GM10266 (cell line): ENCODE results near the gene CNNM1.

Experiments used
- DNase-seq: peaks from one replicate; pipeline ENCODE4 v3.0.0; 2012; ENCODE audit errors: extremely low spot score
- TF ChIP-seq, protein P1 (sequence below): IDR thresholded peaks from 2 replicates; pipeline ENCODE4 v1.5.1; 2012; ENCODE audit warnings: mild to moderate bottlenecking, low read depth; ENCODE audit not compliant: control insufficient read depth, insufficient read depth; ENCODE audit errors: missing control alignments

CNNM1 gene

DNA sequence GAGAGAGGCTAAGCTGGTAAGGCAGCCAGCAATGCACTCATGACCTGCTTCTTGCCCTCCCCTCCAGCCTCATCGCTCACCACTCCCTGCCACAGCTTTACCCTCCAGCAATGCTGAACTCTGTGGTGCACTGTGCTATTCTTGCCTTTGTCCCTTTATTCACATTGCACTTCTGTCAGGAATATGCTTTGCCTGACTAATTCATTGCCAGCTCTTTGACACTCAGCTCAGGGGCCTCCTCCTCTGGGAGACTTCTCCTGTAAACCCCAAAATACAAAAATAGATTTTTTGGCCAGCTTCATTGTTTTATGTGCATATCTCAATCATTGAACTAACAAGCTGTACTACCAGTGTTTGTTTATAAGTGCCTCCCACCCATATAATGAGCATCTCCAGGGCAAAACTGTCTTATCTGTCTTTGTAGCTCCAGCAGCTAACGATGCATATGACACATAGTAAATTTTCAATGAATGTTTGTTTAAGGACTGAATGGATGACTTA is 8.2 kb downstream of the CNNM1 start:
- no peak for DNase-seq
- TF ChIP-seq, protein P1, sequence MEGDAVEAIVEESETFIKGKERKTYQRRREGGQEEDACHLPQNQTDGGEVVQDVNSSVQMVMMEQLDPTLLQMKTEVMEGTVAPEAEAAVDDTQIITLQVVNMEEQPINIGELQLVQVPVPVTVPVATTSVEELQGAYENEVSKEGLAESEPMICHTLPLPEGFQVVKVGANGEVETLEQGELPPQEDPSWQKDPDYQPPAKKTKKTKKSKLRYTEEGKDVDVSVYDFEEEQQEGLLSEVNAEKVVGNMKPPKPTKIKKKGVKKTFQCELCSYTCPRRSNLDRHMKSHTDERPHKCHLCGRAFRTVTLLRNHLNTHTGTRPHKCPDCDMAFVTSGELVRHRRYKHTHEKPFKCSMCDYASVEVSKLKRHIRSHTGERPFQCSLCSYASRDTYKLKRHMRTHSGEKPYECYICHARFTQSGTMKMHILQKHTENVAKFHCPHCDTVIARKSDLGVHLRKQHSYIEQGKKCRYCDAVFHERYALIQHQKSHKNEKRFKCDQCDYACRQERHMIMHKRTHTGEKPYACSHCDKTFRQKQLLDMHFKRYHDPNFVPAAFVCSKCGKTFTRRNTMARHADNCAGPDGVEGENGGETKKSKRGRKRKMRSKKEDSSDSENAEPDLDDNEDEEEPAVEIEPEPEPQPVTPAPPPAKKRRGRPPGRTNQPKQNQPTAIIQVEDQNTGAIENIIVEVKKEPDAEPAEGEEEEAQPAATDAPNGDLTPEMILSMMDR, result no peak

DNA sequence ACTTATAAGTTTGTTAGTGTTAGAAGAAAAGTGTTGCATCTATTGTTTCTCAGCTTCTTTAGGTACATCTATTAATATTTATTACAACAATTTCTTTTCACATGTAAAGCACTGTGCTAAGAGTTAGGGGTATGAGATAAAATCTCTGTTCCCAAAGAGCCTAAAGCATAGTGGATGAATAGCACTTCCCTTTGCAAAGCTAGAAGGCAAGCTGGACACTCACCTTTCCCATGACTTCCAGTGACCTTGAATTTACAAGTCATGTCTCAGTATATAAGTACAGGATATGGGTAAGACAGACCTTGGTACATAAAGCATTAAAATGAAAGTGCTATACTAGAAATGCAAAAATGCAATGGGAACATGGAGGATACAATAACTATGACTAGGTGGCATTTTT is 8.7 kb downstream of the CNNM1 start:
- TF ChIP-seq, protein P1, result no peak
- no peak for DNase-seq

DNA sequence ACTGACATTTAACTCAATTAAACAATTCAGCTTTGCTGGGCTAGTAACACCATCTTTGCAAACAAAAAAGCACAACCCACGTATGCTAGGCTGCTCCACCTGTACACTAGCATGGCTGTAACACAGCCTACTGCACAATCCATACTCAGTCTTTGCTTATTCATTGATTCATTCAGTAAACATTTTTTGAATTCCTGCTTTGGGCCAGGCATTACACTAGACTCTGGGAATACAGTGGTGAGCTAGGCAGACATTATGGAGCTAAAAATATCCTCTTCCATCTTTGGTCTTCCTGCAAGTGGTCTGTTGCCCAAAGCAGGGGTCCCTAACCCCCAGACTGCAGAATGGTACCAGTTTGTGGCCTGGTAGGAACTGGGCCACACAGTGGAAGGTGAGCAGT is 9.9 kb downstream of the CNNM1 start:
- DNase-seq, result no peak
- TF ChIP-seq, protein P1, result no peak

DNA sequence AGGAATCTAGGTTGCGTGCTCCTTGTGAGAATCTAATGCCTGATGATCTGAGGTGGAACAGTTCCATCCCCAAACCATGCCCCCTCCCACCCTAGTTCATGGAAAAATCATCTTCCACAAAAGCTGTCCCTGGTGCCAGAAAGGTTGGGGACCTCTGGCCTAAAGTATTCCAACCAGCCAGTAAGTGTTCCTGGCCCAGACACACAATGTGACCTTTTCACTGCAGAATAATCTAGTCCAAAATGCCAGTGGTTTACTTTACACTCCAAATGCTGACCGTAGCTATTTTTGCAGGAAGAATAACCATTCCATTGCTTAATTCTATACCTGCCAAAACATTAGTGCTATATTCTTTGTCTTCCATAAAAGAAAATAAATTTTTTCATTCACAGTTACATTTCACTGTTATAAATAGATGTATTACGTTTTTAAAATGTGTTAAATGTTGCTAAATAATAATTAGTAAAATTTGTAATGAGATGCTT is 10.4 kb downstream of the CNNM1 start:
- DNase-seq, result no peak
- TF ChIP-seq, protein P1, result no peak

DNA sequence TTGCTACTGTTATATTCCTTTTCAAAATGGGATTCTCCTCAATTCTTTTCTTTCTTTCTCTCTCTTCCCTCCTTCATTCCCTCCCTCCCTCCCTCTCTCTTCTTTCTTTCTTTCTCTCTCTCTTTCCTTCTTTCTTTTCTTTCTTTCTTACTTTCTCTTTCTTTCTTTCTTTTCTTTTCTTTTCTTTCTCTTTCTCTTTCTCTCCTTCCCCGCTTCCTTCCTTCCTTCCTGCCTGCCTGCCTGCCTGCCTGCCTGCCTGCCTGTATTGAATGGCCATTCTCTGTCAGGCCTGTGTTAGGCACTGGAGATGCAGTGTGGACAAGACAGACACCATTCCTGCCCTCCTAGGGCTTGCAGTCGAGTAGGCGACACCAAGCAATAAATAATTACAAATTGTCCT is 11.5 kb downstream of the CNNM1 start:
- no peak for DNase-seq
- TF ChIP-seq, protein P1, result no peak

DNA sequence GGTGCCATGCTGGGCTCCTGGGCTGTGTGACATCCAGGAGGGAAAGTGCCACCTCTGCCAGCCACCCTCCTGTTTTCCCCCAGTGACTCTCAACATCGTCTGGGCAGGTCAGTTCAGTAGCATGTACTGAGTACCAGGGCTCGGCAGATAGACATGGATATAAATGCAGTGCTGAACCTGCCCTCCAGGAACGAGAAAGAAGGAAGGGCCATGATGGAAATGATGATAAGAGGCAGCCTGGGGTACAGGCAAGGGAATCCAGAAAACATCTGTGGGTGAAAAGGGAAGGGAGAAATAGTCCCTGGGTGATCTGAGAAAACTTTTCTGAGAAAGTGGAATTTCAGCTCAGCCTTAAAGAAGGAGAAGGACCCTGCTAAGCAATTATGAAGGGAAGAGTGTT is 12.1 kb downstream of the CNNM1 start:
- TF ChIP-seq, protein P1, result no peak
- DNase-seq, result no peak

DNA sequence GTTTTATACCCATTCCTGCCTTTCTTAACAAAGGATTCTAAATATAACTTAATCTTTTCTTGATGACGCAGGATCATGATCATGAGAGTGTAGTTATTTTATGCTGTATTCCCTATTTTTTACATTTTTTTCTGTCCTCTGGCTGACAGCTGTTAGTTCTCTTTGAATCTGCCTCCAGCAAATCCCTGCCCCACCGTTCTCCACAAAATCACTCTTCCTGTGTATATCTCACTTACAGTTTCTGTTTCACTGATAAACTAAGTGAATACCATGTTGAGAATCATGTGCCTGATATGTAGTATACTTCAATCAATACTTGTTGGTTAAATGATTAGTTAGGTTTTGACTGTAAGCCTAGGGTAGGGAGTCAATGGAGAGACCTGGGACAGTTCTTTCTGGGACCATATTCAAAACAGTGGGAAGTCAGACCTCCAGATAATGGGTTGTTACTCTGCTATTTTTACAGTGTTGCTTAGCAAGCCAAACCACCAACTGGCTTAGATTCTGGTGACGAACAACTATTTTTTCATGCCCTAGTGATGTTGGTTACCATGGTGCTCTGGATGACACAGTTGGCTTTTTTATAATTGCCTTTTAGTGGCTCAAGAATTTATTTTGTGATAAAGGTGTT is 12.8 kb downstream of the CNNM1 start:
- DNase-seq, result no peak
- TF ChIP-seq, protein P1, result no peak
